Hepatocyte (in vitro differentiated cells): ENCODE data around the gene SFRP2.

Source experiments
- CTCF ChIP-seq: fragments of 200-600 bp; sonication (generic); IDR thresholded peaks from 2 replicates; pipeline ENCODE4 v1.5.1; 2016; ENCODE audit warnings: antibody characterized with exemption, mild to moderate bottlenecking; ENCODE audit not compliant: poor library complexity
- EZH2 ChIP-seq: fragments of 200-600 bp; sonication (generic); IDR thresholded peaks from 2 replicates; pipeline ENCODE4 v1.6.1; 2016; ENCODE audit warnings: antibody characterized with exemption, mild to moderate bottlenecking, borderline replicate concordance
- EZH2phosphoT487 ChIP-seq: fragments of 200-600 bp; sonication (generic); IDR thresholded peaks from one replicate; pipeline ENCODE4 v1.6.1; 2018; ENCODE audit warnings: antibody characterized with exemption, mild to moderate bottlenecking, low read depth, moderate library complexity; ENCODE audit not compliant: unreplicated experiment, severe bottlenecking

DNA sequence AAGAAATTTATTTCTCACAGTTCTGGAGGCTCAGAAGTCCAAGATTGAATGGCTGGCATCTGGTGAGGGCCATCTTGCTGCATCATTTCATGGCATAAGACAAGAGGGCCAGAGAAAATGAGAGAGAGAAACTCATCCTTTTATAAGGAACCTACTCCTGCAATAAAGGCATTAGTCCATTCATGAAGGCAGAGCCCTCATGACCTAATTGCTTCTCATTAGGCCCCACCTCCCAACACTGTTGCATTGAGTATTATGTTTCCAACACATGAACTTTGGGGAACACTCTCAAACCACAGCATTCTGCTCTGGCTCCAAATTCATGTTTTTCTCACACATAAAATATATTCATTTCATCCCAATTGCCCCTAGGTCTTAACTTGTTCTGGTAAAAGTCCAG lies 43.2 kb downstream of the SFRP2 start:
- TF ChIP-seq CTCF: no peak
- TF ChIP-seq EZH2phosphoT487: no peak
- TF ChIP-seq EZH2: no peak
